ENCODE data around the gene BEST4. TPM values are rescaled to one million over a fixed set of nuclear protein-coding genes. Genes with fewer than 3 reads are reported as not detected.
"Not testable (repeated sequence)": the region's sequence is repeated elsewhere in the genome, so short reads cannot be mapped to it uniquely, and the experiment has no call there.

BEST4 gene
- polyA plus RNA-seq (ENCODE audit: insufficient read length in 10 of 10), result under 1 TPM; 0.09 to 0.56 (median 0.34) TPM
- long read RNA-seq, donor 1, result 0 reads
- long read RNA-seq, donor 2, result 0 reads
- long read RNA-seq, donor 3, result 0 reads
- long read RNA-seq, donor 4, result 0 reads
- long read RNA-seq, donor 5, result 0 reads
- long read RNA-seq, donor 6, result 0 reads
- long read RNA-seq, donor 7, result 0 reads
- long read RNA-seq, donor 8, result 0 reads
- long read RNA-seq, donor 9, result 0 reads

DNA sequence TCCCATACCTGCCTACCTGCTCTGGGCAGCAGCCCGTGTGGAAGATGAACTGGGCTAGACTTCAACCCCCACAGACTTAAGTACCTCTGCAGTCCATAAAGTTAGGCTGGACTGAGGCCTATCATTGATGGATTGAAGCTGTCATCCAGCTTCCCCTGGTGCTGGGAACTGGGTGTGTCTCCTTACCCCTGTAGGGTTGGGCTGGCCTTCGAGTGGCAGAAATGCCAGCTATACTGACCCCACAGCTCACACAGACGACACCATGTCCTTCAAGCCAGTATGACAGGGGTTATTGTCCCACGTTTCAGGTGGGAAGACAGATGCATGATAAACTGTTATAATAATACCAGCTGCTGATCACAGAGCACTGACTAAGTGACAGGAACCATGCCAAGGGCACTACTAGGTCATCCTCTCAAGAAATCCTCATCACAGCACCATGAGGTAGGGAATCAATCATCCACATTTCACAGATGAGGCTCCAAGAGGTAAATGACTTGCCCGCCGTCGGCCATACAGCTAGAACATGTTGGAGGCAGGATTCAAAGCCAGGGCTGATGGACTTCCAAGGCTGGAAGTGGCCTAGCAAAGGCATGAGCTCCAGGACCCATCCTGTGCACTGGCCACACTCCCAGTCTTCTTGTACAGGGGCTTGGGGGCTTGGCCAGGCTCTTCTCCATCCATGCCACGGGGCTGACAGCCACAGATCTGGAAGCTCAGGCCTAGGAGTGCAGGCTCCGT, at the start of gene BEST4:
BEST4 (minus strand) TSS at position 51 of the 741 bp plus-strand sequence. CDS start 465 bp downstream, outside the sequence.
- no peak for DNase-seq

GRCh38 chr1:44835738-44836675, 48.0 kb upstream of the BEST4 start:
- DNase-seq, result peak; percentile 67 to 92 (median 85)

GRCh38 chr1:44834328-44834727, 46.4 kb upstream of the BEST4 start:
- no peak for DNase-seq

GRCh38 chr1:44832056-44832705, 44.2 kb upstream of the BEST4 start:
- DNase-seq, result no peak

DNA sequence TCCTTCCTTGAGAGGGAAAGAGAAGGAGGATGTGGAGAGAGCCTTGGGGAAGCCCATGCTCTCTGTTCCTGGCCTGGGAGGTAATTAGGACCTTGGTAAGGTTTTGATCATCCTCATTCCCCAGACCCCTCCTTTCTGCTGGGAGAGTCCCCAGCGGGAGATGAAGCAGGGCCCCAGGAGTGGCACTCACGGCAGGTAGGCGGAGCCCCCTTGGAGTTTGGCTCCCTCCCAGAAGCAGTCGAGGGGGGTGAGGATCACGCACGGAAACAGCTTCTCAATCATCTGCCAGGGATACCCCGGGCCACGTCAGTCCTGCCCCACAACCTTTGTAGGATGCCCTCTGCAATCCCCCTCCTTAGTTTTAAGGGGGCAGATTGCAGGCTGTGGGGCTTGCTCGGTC, 43.5 kb upstream of the BEST4 start:
- no peak for DNase-seq

DNA sequence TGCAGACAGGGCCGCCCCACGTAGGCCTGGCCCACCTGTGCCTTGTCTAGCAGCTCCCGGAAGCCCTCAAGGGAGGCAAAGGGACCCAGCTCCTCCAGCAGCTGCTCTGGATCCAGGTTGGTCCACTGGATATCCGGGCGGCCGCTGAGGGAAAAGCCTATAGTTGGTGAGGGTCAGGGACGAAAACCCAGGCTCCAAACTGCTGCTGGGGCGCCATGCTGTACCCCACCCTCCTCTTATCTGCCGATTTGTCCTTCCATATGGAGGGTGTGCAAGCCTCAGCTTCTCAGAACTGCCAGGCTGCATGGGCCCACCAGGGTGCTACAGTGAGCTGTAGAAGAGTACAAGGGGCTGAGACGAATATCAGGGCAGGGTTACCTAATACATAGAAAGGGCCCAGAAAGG, 42.9 kb upstream of the BEST4 start:
- DNase-seq, result peak in 1 of 3 donors; percentile 21

DNA sequence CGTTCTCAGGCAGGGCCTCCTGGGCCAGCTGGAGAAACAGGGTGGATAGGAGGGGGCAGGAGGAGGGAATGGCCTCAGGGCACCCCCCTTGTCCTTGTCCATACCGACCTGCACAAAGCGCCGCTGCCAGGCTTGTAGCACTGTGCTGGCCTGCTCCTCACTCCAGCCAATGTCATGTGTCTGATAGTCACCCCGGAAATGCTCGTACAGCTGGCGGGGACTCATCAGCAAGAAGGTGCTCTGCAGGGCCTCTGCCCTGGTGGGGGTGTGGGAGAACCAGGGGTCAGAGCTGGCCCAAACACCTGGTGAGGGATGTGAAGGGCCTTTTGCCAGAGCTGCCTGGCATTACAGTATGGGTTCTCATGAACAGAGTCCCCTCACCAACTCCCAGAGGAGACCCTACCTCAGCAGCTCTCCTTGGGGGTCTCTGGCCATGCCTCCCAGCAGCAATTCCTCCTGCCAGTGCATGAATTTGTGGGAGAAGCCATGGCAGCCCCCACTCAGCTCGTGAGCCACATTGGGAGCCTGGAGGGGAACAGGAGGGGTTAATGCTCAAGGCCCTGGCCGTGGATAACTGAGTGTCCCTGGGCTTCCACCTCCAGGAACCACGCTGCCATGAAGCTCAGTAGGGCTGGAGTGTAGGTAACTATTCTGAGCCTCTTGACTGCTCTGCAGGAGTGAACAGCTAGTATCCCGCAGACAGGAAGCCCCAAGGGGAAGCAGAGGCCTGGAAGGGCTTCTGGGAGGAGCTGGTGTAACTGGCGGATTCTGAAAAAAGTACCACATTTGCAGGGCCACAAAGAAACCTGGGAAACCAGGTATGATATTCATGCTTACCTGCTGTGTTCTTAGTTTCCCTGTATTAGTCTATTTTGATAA, 41.8 kb upstream of the BEST4 start:
- no peak for DNase-seq

GRCh38 chr1:44828841-44829440, 41.0 kb upstream of the BEST4 start:
- no peak for DNase-seq

DNA sequence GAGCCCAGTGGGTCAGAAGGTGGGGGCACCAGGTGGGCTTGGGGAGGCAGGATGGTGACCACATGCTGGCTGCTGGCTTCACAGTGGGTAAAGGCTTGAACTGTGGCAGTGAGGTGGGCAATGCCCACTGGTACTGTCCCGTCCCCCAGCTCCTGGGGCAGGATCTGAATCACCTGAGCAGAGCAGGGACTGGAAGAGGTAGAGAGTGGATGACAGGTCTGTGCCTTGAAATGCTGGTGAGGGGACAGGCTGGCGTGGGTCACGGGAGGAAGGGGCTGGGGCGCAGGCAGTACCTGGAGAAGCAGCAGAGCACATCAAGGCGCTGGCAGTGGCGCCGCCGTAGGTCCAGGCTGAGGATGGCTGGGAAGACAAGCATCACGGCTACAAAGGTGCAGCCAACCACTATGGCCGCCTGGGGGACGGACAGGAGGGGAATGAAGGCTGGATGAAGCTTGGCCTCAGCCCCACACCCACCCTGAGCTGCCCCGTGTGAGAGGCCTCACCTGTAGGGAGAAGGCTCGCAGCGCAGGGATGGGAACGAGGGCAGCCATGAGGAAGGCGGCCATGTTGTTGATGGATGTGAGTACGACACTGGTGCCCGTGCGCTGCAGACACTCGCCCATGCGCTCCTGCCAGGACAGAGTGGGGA, 40.2 kb upstream of the BEST4 start:
- no peak for DNase-seq

DNA sequence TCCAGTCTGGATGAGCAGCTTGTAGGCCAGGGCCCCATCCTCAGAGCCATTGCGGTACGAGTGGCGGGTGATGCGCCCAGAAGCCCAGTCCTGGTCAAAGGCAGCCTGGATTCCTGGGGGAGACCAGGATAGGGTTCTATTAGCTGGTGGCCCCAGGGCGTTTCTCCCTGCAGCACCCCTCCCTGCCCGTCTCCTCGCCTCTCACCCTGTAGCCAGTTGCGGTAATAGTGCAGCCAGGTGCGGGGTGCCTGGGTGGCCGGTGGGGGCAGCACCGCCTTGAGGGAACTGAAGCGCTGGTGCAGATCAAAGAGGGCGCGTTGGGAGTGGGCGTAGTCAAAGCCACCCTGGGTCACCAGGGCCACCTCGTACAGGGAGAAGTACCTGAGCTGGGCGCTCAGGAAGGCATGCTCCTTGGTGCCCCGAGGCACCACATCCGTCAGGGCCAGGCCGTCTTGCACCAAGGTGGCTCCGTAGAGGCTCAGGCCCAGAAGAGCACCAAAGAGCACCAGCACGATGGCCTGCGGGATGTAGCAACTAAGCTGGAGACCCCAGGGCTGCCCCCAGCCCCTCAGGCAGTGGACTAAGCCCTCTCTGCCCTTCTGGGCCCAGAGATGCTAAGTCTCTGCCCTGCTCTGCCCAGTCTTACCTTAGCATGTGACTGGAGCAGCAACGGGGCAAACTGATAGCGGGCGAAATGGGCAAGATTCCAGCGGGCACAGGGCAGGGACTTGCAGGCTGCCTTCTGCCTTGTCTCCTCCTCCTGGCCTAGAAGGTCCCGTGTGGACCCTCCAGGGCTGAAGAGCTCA, 39.4 kb upstream of the BEST4 start:
- no peak for DNase-seq

- peak in 2 of 3 donors; percentile 73 to 92 for DNase-seq
These were observed 38.6 kb upstream of the BEST4 start for GRCh38 chr1:44826375-44827196.

DNA sequence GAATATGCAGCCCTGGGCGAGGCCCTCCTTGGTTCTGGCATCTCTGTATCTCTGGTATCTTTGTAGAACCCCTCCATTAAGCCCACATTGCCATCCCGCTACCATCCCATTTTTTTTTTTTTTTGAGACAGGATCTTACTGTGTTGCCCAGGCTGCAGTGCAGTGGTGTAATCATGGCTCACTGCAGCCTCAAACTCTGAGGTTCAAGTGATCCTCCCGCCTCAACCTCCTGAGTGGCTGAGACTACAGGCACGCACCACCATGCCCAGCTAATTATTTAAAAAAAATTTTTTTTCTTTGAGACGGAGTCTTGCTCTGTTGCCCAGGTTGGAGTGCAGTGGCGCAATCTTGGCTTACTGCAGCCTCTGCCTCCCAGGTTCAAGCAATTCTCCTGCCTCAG, 36.4 kb upstream of the BEST4 start:
- not testable (repeated sequence) for DNase-seq

DNA sequence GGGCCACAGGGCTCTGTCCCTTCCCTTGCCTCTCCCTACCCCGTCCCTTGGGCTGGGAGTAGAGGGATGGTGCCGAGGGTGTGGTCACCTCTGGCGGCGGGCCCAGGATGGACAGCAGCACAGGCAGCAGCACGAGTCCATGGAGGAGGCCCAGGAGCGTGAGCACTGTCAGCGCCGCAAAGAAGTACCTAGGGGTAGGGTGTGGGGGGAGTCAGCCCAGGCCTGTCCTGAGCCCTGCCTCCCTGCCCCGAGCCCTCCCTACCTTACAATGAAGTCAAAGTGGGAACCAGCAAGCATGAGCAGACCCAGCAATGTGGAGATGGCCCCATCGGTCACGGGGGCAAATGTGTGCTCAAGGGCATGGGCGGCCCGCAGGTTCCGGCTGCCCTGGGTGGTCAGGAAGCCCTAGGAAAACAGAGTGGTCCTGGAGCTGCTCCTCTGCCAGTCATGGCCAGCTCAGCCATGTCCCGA, 35.0 kb upstream of the BEST4 start:
- DNase-seq, result peak in 1 of 3 donors; percentile 17

- DNase-seq, result peak in 1 of 3 donors; percentile 6
These were observed 34.2 kb upstream of the BEST4 start for GRCh38 chr1:44822131-44822701.

GRCh38 chr1:44821240-44821715, 33.3 kb upstream of the BEST4 start:
- no peak for DNase-seq

DNA sequence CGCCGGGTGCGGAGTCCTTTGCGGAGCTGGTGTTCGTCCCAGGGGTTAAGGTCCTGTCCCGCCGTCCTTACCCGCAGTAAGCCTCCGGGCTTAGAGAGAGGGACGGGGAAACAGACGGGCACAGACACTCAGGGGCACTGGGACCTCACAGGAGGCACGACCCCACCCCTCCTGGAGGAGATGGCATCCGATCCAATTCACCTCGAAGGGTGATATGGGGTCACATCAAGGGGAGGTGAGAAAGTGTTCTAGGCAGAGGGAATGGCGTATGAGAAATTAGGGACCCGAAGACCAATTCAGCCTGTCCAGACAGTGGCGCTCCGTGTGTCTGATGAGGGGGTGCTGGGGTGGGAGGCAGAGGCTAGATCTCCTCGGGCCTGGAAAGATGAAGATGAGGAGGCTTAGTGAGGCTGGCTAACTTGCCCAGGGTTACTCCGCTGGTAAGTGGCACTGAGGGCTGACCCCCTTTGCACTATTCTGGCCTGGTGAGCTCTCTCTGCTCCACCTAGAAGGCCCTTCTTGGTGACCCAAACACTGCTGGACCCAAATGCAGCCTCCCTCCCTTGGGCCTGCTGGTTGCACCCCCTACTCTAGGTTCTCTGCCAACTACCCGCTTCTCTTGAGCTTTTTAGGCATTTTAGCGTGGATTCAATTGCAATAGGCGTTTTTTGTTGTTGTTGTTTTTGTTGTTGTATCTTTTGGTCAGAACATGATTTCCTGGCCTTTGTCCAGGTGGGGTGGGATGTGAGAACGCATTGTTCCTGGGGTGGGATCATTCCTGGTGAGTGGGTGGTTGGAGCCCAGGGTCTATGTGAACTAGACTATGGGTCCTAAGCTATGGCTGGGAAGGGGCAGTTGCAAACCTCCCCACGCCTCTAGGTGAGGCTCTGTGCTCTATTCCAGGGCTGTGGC, 32.6 kb upstream of the BEST4 start:
- DNase-seq, result no peak

All from muscle of back (tissue), 13 donors.